ENCODE measurements around the gene RAVER2.

Gene RAVER2

DNA sequence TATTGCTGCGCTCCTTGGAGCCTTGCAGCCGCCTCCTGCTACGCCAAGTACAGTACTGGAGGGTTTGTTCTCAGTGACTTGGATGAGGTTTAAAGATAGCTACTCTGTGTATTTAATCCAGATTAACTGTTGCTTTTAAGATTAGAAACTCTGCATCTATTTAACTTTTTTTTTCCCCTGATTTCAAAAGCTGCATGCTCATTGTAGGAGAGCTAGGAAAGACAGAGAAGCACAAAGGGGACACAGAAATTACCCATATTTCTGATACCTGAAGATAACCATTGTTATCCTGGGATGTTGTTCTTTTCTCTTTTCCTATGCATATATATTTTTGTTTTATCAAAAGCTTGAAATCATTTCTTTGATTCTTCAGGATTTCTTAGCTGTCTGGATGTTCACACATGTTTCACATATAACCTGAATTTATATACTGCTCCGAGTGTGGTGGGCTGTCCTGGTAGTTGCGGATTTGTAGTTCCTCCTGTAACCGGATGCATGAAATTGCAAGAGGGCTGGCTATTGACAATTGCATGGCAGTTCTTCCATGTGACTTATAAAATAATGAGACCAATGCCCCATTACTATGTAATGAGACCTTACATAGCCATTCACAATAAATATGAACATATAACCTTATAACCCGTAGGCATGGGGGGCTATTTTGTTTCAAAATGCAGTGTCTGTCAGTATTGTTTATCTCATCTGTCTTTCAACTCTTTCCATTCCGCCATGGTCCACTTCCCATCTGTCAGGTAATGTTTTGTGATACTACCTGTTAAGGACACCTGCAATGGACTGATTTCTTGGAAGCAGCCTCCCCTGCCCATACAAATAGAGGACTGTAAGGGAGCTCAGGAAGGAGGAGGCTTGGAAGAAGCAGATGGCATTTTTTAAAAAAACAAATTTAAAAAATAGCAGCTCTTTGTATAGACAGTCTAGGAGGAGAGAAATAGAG, 1.4 kb downstream of the RAVER2 start:
- H4K8ac ChIP-seq (ENCODE audit: low read length) = no peak overlapping the region
- H3K14ac ChIP-seq (ENCODE audit: low read length in 2 of 2) = no peak overlapping the region
- H2AFZ ChIP-seq (ENCODE audit: low read depth, low read length) = no peak overlapping the region
- peak overlapping the region; percentile 92 for H3K4me2 ChIP-seq (ENCODE audit: low read length, poor library complexity, severe bottlenecking)
- H3K36me3 ChIP-seq (ENCODE audit: control insufficient read depth in 1 of 2, insufficient read depth in 2 of 2, low read depth in 1 of 2, low read length in 2 of 2) = no peaks in the 10 kb centered on the region
- no peak overlapping the region for H3K4ac ChIP-seq (ENCODE audit: low read depth in 1 of 2, low read length in 2 of 2)
- H4K91ac ChIP-seq (ENCODE audit: low read length) = no peak overlapping the region
- H3K18ac ChIP-seq (ENCODE audit: low read depth in 1 of 2, low read length in 2 of 2) = no peak overlapping the region
- 61% methylated on average over 7 of the region's 8 CpGs for WGBS
- peaks cover 2% of the 10 kb centered on the region for H3K4me1 ChIP-seq (ENCODE audit: control insufficient read depth, insufficient read depth, low read depth, low read length)
- no peak overlapping the region for H2BK120ac ChIP-seq (ENCODE audit: low read depth, low read length)
- H3K9ac ChIP-seq (ENCODE audit: low read length) = peak overlapping the region; percentile 75
- no peaks in the 10 kb centered on the region for H3K9me3 ChIP-seq (ENCODE audit: control insufficient read depth, low read length)
- no peak overlapping the region for H2BK15ac ChIP-seq (ENCODE audit: low read depth, poor library complexity, severe bottlenecking)
- H2AK5ac ChIP-seq (ENCODE audit: low read length, severe bottlenecking) = no peak overlapping the region
- H3K27ac ChIP-seq (ENCODE audit: low read length, poor library complexity, severe bottlenecking) = no peak overlapping the region
- H2BK12ac ChIP-seq (ENCODE audit: low read length in 2 of 2) = no peak overlapping the region
- H3K79me1 ChIP-seq (replicated peaks; ENCODE audit: low read length, poor library complexity, severe bottlenecking) = peaks cover 5% of the 10 kb centered on the region
- no peak overlapping the region for H3K23ac ChIP-seq (ENCODE audit: low read length in 2 of 2)
- peaks cover 0 to 4% of the 10 kb centered on the region in 2 experiments for H3K27me3 ChIP-seq (ENCODE audit: control insufficient read depth in 1 of 2, insufficient read depth in 1 of 2, low read length in 2 of 2)
- no peak overlapping the region for H2BK5ac ChIP-seq (ENCODE audit: low read depth, low read length, poor library complexity, severe bottlenecking)
- H3K4me3 ChIP-seq (ENCODE audit: insufficient read depth in 1 of 2, low read depth in 1 of 2, low read length in 2 of 2) = peak overlapping the region; percentile 82 to 84
- DNase-seq = no peak

DNA sequence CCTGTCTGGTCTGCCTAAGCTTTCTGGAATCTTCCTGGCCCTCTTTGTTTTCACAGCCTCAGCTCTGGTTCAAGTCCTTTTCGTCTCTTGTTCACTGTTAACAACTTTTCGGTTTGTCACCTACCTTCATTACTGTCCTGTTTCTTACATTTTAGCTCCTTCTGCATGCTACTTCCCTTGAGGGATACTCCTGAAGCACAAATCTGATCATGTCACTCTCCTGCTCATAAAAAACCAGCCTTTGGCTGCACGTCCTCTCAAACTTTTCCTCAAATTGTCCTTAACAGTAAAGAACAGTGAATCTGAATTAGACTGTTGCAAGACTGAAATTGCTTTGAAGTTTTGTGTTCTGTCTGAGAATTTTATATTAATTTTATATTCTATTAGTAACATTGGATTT, 3.3 kb downstream of the RAVER2 start:
- Histone ChIP-seq H3K23ac (ENCODE audit: low read length in 2 of 2) (no peak overlapping the region), H3K9me3 (ENCODE audit: control insufficient read depth, low read length) (no peaks in the 10 kb centered on the region), H2AFZ (ENCODE audit: low read depth, low read length) (no peak overlapping the region), H3K18ac (ENCODE audit: low read depth in 1 of 2, low read length in 2 of 2) (no peak overlapping the region), H3K14ac (ENCODE audit: low read length in 2 of 2) (no peak overlapping the region), H4K91ac (ENCODE audit: low read length) (no peak overlapping the region), H2BK5ac (ENCODE audit: low read depth, low read length, poor library complexity, severe bottlenecking) (no peak overlapping the region), H2AK5ac (ENCODE audit: low read length, severe bottlenecking) (no peak overlapping the region), H2BK12ac (ENCODE audit: low read length in 2 of 2) (no peak overlapping the region), H3K4ac (ENCODE audit: low read depth in 1 of 2, low read length in 2 of 2) (no peak overlapping the region), H3K36me3 (ENCODE audit: control insufficient read depth in 1 of 2, insufficient read depth in 2 of 2, low read depth in 1 of 2, low read length in 2 of 2) (no peaks in the 10 kb centered on the region), H2BK15ac (ENCODE audit: low read depth, poor library complexity, severe bottlenecking) (no peak overlapping the region), H3K4me3 (ENCODE audit: insufficient read depth in 1 of 2, low read depth in 1 of 2, low read length in 2 of 2) (no peak overlapping the region), H3K27ac (ENCODE audit: low read length, poor library complexity, severe bottlenecking) (no peak overlapping the region), H3K4me1 (ENCODE audit: control insufficient read depth, insufficient read depth, low read depth, low read length) (peaks cover 2% of the 10 kb centered on the region), H3K27me3 (ENCODE audit: control insufficient read depth in 1 of 2, insufficient read depth in 1 of 2, low read length in 2 of 2) (peaks cover 0 to 4% of the 10 kb centered on the region in 2 experiments), H2BK120ac (ENCODE audit: low read depth, low read length) (no peak overlapping the region), H3K79me1 (replicated peaks; ENCODE audit: low read length, poor library complexity, severe bottlenecking) (peaks cover 17% of the 10 kb centered on the region), H3K4me2 (ENCODE audit: low read length, poor library complexity, severe bottlenecking) (no peak overlapping the region), H3K9ac (ENCODE audit: low read length) (no peak overlapping the region), H4K8ac (ENCODE audit: low read length) (no peak overlapping the region)
- no peak for DNase-seq
- 98% methylated on average over 2 of the region's 3 CpGs for WGBS

DNA sequence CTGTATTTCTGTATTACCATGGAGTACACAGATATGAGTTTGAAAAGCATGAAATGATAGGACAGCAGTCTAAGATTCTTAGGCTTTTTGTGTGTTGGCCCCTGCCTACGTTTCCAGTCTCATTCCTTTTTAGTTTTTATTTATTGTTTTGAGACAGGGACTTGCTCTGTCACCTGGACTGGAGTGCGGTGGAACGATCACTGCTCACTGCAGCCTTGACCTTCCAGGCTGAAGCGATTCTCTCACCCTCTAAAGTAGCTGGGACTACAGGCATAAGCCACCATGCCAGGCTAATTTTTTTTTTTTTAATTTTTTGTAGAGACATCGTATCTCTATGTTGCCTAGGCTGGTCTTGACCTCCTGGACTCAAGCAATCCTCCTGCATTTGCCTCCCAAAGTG, 3.8 kb downstream of the RAVER2 start:
- Histone ChIP-seq H3K27ac (ENCODE audit: low read length, poor library complexity, severe bottlenecking) (no peak overlapping the region), H2BK5ac (ENCODE audit: low read depth, low read length, poor library complexity, severe bottlenecking) (no peak overlapping the region), H4K91ac (ENCODE audit: low read length) (no peak overlapping the region), H3K9ac (ENCODE audit: low read length) (no peak overlapping the region), H2BK120ac (ENCODE audit: low read depth, low read length) (no peak overlapping the region), H3K9me3 (ENCODE audit: control insufficient read depth, low read length) (no peaks in the 10 kb centered on the region), H3K4ac (ENCODE audit: low read depth in 1 of 2, low read length in 2 of 2) (no peak overlapping the region), H3K14ac (ENCODE audit: low read length in 2 of 2) (no peak overlapping the region), H3K36me3 (ENCODE audit: control insufficient read depth in 1 of 2, insufficient read depth in 2 of 2, low read depth in 1 of 2, low read length in 2 of 2) (no peaks in the 10 kb centered on the region), H3K4me1 (ENCODE audit: control insufficient read depth, insufficient read depth, low read depth, low read length) (peaks cover 2% of the 10 kb centered on the region), H2BK12ac (ENCODE audit: low read length in 2 of 2) (no peak overlapping the region), H3K4me2 (ENCODE audit: low read length, poor library complexity, severe bottlenecking) (no peak overlapping the region), H3K18ac (ENCODE audit: low read depth in 1 of 2, low read length in 2 of 2) (no peak overlapping the region), H3K23ac (ENCODE audit: low read length in 2 of 2) (no peak overlapping the region), H4K8ac (ENCODE audit: low read length) (no peak overlapping the region), H2AK5ac (ENCODE audit: low read length, severe bottlenecking) (no peak overlapping the region), H3K4me3 (ENCODE audit: insufficient read depth in 1 of 2, low read depth in 1 of 2, low read length in 2 of 2) (no peak overlapping the region), H2BK15ac (ENCODE audit: low read depth, poor library complexity, severe bottlenecking) (no peak overlapping the region), H3K27me3 (ENCODE audit: control insufficient read depth in 1 of 2, insufficient read depth in 1 of 2, low read length in 2 of 2) (no peaks in the 10 kb centered on the region), H3K79me1 (replicated peaks; ENCODE audit: low read length, poor library complexity, severe bottlenecking) (peaks cover 17% of the 10 kb centered on the region), H2AFZ (ENCODE audit: low read depth, low read length) (no peak overlapping the region)
- no peak for DNase-seq
- WGBS = 92% methylated on average over 5 of the region's 5 CpGs

DNA sequence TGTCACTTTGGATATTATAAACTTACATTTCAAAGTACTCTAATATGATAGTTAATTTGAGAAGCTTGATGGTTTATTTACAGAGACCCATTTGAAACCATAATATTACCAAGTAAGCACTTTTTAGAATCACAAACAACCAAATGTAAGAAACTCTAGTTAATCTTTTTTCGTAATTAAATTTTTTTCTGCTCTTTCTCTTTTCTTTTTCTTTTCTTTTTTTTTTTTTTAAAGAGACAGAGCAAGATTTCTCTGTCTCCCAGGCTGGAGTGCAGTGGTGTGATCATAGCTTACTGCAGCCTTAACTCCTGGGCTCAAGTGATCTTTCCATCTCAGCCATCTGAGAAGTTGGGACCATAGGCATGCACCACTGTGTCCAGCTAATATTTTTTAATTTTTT, 5.2 kb downstream of the RAVER2 start:
- H3K9ac ChIP-seq (ENCODE audit: low read length) = no peak overlapping the region
- H3K36me3 ChIP-seq (ENCODE audit: control insufficient read depth in 1 of 2, insufficient read depth in 2 of 2, low read depth in 1 of 2, low read length in 2 of 2) = no peaks in the 10 kb centered on the region
- WGBS = no CpG with 5 or more reads among the region's 1 CpG

More for the DNA sequence above, 5.2 kb downstream of the RAVER2 start:
- Histone ChIP-seq H3K4me3 (ENCODE audit: insufficient read depth in 1 of 2, low read depth in 1 of 2, low read length in 2 of 2) (no peak overlapping the region), H2BK12ac (ENCODE audit: low read length in 2 of 2) (no peak overlapping the region), H2BK15ac (ENCODE audit: low read depth, poor library complexity, severe bottlenecking) (no peak overlapping the region), H2AK5ac (ENCODE audit: low read length, severe bottlenecking) (no peak overlapping the region), H3K9me3 (ENCODE audit: control insufficient read depth, low read length) (no peaks in the 10 kb centered on the region), H4K91ac (ENCODE audit: low read length) (no peak overlapping the region), H3K27me3 (ENCODE audit: control insufficient read depth in 1 of 2, insufficient read depth in 1 of 2, low read length in 2 of 2) (no peaks in the 10 kb centered on the region), H3K79me1 (replicated peaks; ENCODE audit: low read length, poor library complexity, severe bottlenecking) (peaks cover 18% of the 10 kb centered on the region), H3K27ac (ENCODE audit: low read length, poor library complexity, severe bottlenecking) (no peak overlapping the region), H3K23ac (ENCODE audit: low read length in 2 of 2) (no peak overlapping the region), H2BK5ac (ENCODE audit: low read depth, low read length, poor library complexity, severe bottlenecking) (no peak overlapping the region), H2AFZ (ENCODE audit: low read depth, low read length) (no peak overlapping the region), H3K4ac (ENCODE audit: low read depth in 1 of 2, low read length in 2 of 2) (no peak overlapping the region), H3K14ac (ENCODE audit: low read length in 2 of 2) (no peak overlapping the region), H3K4me2 (ENCODE audit: low read length, poor library complexity, severe bottlenecking) (no peak overlapping the region), H3K18ac (ENCODE audit: low read depth in 1 of 2, low read length in 2 of 2) (no peak overlapping the region), H4K8ac (ENCODE audit: low read length) (no peak overlapping the region), H3K4me1 (ENCODE audit: control insufficient read depth, insufficient read depth, low read depth, low read length) (no peaks in the 10 kb centered on the region), H2BK120ac (ENCODE audit: low read depth, low read length) (no peak overlapping the region)
- DNase-seq = no peak

Measured in mesenchymal stem cell (in vitro differentiated cells and primary cell).